Measurements from ENCODE around the gene ORC1.

GRCh38 chr1:52358851-52359497 is 45.2 kb downstream of the ORC1 start:
- TF ChIP-seq CTCF (IDR thresholded peaks at IDR 0.05) (no peak), POLR2A (IDR thresholded peaks at IDR 0.05) (no peak)
